Measurements from ENCODE around the gene RPTOR. TPM values are rescaled to one million over a fixed set of nuclear protein-coding genes. Genes with fewer than 3 reads are reported as not detected.

The RPTOR gene
- total RNA-seq, 1 experiment from 2014 or later: 25.1 TPM

DNA sequence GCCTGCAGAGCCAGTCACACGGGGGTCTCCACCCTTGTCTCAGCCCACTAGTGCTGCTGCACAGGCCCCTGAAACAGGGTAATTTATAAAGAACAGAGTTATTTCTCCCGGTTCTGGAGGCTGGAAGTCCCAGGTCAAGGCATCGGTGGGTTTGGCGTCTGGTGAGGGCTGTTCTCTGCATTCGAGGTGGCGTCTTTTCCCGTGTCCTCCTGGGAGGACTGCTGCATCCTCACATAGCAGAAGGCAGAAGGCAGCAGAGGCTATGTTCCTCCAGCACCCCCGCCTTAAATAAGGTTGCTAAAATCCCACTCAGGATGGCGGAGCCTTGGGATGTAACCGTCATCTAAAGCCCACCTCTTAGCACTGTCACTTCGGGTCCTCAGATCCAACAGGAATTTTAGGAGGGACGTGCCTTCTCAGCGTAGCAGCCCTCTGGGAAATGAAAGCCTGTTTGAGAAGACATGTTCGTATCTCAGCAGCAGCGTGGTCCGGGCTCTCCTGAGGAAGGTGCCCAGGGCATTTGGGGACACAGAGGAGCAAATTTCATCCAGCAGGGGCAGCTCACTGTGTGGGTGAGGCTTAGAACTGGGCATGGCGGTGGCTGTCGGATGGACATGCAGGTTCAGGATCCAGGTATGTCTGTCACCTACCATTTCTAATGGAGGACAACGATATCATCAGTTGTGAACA lies 225.4 kb downstream of the RPTOR start:
- no peak for DNase-seq
- no peak overlapping the region for H3K23ac ChIP-seq (ENCODE audit: insufficient read length, low read depth, low read length)
- H3K9me3 ChIP-seq (ENCODE audit: control insufficient read depth, low read depth, low read length): no peaks in the 10 kb centered on the region
- no peak overlapping the region for H3K9ac ChIP-seq (ENCODE audit: extremely low read depth, insufficient read length, low read length)
- H4K5ac ChIP-seq (ENCODE audit: insufficient read length, low read depth, low read length): no peak overlapping the region
- no peak overlapping the region for H2AK5ac ChIP-seq (ENCODE audit: insufficient read length, low read length)
- no peak overlapping the region; a peak in 1 of 5 replicates for H3K4me3 Mint-ChIP-seq
- no peak overlapping the region for H3K4ac ChIP-seq (ENCODE audit: low read depth, low read length)
- no peaks in the 10 kb centered on the region for H3K23me2 ChIP-seq (ENCODE audit: insufficient read length, low read depth, low read length, poor library complexity, severe bottlenecking)
- no peak overlapping the region for H2BK5ac ChIP-seq (ENCODE audit: insufficient read length, low read length)
- no peaks in the 10 kb centered on the region for H3K79me2 ChIP-seq (ENCODE audit: insufficient read depth, low read length)
- H3K18ac ChIP-seq (ENCODE audit: insufficient read length, low read depth, low read length): peak overlapping the region; percentile 14
- H3K27me3 ChIP-seq (ENCODE audit: insufficient read depth, low read length): no peaks in the 10 kb centered on the region
- no peak overlapping the region for H2BK20ac ChIP-seq (ENCODE audit: low read depth, low read length, poor library complexity, severe bottlenecking)
- no peaks in the 10 kb centered on the region for H3K36me3 Mint-ChIP-seq (ENCODE audit: insufficient read depth in 1 of 3, low read depth in 3 of 3)
- H2AFZ ChIP-seq (ENCODE audit: low read length): no peak overlapping the region
- H3K4me1 ChIP-seq (ENCODE audit: insufficient read depth, low read length): peaks cover 3% of the 10 kb centered on the region; the same call in 1 of the 2 replicates
- H3T11ph ChIP-seq (ENCODE audit: low read length): no peak overlapping the region
- H3K27ac Mint-ChIP-seq: peak overlapping the region in 2 of 3 experiments; percentile 0 to 15; a peak in 1 of 7 replicates
- H3K27ac ChIP-seq (ENCODE audit: insufficient read length, low read depth, low read length): no peak overlapping the region
- H2BK120ac ChIP-seq (ENCODE audit: low read depth, low read length, poor library complexity, severe bottlenecking): no peak overlapping the region
- WGBS (ENCODE audit: extremely low coverage, insufficient read length, low lambda C conversion rate): no CpG with 5 or more reads among the region's 19 CpGs
- no peaks in the 10 kb centered on the region for H3K79me1 ChIP-seq (ENCODE audit: insufficient read depth, low read depth, low read length, poor library complexity, severe bottlenecking)
- H3K27me3 Mint-ChIP-seq (ENCODE audit: low read depth): no peaks in the 10 kb centered on the region
- TF ChIP-seq, protein P1, sequence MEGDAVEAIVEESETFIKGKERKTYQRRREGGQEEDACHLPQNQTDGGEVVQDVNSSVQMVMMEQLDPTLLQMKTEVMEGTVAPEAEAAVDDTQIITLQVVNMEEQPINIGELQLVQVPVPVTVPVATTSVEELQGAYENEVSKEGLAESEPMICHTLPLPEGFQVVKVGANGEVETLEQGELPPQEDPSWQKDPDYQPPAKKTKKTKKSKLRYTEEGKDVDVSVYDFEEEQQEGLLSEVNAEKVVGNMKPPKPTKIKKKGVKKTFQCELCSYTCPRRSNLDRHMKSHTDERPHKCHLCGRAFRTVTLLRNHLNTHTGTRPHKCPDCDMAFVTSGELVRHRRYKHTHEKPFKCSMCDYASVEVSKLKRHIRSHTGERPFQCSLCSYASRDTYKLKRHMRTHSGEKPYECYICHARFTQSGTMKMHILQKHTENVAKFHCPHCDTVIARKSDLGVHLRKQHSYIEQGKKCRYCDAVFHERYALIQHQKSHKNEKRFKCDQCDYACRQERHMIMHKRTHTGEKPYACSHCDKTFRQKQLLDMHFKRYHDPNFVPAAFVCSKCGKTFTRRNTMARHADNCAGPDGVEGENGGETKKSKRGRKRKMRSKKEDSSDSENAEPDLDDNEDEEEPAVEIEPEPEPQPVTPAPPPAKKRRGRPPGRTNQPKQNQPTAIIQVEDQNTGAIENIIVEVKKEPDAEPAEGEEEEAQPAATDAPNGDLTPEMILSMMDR (conservative IDR thresholded peaks at IDR 0.05): no peak
- H3K56ac ChIP-seq (ENCODE audit: insufficient read length, low read depth, low read length): no peak overlapping the region
- H2BK12ac ChIP-seq (ENCODE audit: insufficient read length, low read depth, low read length): no peak overlapping the region
- no peaks in the 10 kb centered on the region; a peak in 1 of 5 replicates for H3K9me3 Mint-ChIP-seq
- no peak overlapping the region for H2BK15ac ChIP-seq (ENCODE audit: low read depth, low read length)
- no peak overlapping the region for H3K4me2 ChIP-seq (ENCODE audit: insufficient read depth, insufficient read length, low read length)
- H3K14ac ChIP-seq (ENCODE audit: insufficient read depth, low read length): no peak overlapping the region; the same call in 1 of the 2 replicates
- H3K4me1 Mint-ChIP-seq: peaks cover 13 to 29% of the 10 kb centered on the region in 2 experiments
- H4K20me1 ChIP-seq (ENCODE audit: control insufficient read depth, insufficient read depth, insufficient read length): no peaks in the 10 kb centered on the region
- H4K8ac ChIP-seq (replicated peaks; ENCODE audit: insufficient read length, low read depth, low read length): no peak overlapping the region
- H4K91ac ChIP-seq (ENCODE audit: insufficient read length, low read depth, low read length): no peak overlapping the region

All from H9 (cell line).